COLO668 (cell line): ENCODE results near the gene CEL.
"Not testable (repeated sequence)": the region's sequence is repeated elsewhere in the genome, so short reads cannot be mapped to it uniquely, and the experiment has no call there.

ENCODE experiments used
- DNase-seq: peaks from one replicate; lab custom pipeline; 2025; ENCODE audit not compliant: unreplicated experiment; lab: John Stamatoyannopoulos, UW

CEL gene

DNA sequence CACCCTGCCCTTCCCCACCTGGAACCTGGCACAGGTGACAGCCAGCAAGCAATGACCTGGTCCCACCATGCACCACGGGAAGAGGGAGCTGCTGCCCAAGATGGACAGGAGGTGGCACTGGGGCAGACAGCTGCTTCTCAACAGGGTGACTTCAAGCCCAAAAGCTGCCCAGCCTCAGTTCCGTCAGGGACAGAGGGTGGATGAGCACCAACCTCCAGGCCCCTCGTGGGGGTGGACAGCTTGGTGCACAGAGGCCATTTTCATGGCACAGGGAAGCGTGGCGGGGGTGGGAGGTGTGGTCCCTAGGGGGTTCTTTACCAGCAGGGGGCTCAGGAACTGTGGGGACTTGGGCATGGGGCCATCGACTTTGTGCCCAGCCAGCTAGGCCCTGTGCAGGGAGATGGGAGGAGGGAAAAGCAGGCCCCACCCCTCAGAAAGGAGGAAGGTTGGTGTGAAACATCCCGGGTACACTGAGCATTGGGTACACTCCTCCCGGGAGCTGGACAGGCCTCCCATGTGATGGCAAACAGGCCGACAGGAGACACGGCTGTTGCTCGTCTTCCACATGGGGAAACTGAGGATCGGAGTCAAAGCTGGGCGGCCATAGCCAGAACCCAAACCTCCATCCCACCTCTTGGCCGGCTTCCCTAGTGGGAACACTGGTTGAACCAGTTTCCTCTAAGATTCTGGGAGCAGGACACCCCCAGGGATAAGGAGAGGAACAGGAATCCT is 1.9 kb downstream of the CEL start:
- no peak for DNase-seq

- DNase-seq, result no peak
Measured at GRCh38 chr9:133064241-133065069, 2.7 kb downstream of the CEL start.

- no peak for DNase-seq
Measured at GRCh38 chr9:133065070-133065388, 3.2 kb downstream of the CEL start.

DNA sequence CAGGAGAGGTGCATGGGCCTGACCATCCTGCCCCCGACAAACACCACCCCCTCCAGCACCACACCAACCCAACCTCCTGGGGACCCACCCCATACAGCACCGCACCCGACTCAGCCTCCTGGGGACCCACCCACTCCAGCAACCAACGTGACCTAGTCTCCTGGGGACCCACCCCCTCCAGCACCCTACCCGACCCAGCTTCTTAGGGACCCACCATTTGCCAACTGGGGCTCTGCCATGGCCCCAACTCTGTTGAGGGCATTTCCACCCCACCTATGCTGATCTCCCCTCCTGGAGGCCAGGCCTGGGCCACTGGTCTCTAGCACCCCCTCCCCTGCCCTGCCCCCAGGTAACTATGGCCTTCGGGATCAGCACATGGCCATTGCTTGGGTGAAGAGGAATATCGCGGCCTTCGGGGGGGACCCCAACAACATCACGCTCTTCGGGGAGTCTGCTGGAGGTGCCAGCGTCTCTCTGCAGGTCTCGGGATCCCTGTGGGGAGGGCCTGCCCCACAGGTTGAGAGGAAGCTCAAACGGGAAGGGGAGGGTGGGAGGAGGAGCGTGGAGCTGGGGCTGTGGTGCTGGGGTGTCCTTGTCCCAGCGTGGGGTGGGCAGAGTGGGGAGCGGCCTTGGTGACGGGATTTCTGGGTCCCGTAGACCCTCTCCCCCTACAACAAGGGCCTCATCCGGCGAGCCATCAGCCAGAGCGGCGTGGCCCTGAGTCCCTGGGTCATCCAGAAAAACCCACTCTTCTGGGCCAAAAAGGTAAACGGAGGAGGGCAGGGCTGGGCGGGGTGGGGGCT is 4.6 kb downstream of the CEL start:
- no peak for DNase-seq

DNA sequence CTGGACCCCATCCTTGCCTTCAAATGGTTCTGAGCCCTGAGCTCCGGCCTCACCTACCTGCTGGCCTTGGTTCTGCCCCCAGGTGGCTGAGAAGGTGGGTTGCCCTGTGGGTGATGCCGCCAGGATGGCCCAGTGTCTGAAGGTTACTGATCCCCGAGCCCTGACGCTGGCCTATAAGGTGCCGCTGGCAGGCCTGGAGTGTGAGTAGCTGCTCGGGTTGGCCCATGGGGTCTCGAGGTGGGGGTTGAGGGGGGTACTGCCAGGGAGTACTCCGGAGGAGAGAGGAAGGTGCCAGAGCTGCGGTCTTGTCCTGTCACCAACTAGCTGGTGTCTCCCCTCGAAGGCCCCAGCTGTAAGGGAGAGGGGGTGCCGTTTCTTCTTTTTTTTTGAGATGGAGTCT is 5.2 kb downstream of the CEL start:
- DNase-seq, result no peak

DNA sequence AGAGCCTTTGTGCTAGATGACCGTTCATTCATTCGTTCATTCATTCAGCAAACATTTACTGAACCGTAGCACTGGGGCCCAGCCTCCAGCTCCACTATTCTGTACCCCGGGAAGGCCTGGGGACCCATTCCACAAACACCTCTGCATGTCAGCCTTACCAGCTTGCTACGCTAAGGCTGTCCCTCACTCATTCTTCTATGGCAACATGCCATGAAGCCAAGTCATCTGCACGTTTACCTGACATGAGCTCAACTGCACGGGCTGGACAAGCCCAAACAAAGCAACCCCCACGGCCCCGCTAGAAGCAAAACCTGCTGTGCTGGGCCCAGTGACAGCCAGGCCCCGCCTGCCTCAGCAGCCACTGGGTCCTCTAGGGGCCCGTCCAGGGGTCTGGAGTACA is 6.0 kb downstream of the CEL start:
- DNase-seq, result no peak

GRCh38 chr9:133068431-133068830 is 6.7 kb downstream of the CEL start:
- DNase-seq, result not testable (repeated sequence)

- not testable (repeated sequence) for DNase-seq
Measured at GRCh38 chr9:133070500-133070961, 8.8 kb downstream of the CEL start.

- DNase-seq, result not testable (repeated sequence)
Measured at GRCh38 chr9:133070985-133071384, 9.2 kb downstream of the CEL start.

- DNase-seq, result no peak
Measured at GRCh38 chr9:133071484-133072150, 9.8 kb downstream of the CEL start.

GRCh38 chr9:133072210-133072609 is 10.4 kb downstream of the CEL start:
- not testable (repeated sequence) for DNase-seq

- no peak for DNase-seq
Measured at GRCh38 chr9:133073086-133074014, 11.6 kb downstream of the CEL start.

GRCh38 chr9:133074111-133074651 is 12.4 kb downstream of the CEL start:
- DNase-seq, result no peak

- no peak for DNase-seq
Measured at GRCh38 chr9:133075925-133076630, 14.3 kb downstream of the CEL start.

- DNase-seq, result no peak
Measured at GRCh38 chr9:133076691-133077090, 14.9 kb downstream of the CEL start.

DNA sequence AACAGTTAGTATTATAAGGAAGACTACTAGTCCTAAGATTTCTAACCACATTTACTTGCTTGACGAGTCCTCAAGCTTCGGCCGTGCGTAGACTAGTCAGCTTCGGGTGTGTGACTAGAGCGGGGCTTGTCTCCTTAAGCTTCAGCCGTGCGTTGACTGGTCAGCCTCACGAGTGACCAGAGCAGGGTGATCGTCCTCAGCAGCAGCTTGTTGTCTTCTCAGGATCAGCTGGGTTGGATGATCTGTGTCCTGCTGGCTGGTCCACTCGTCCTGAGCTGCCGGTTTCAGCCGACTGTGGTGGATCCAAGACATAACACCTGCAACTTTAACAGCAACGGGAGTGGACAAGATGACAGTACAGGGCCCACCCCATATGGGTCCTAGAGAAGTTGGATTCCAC is 16.7 kb downstream of the CEL start:
- no peak for DNase-seq

GRCh38 chr9:133080161-133080560 is 18.4 kb downstream of the CEL start:
- DNase-seq, result no peak

DNA sequence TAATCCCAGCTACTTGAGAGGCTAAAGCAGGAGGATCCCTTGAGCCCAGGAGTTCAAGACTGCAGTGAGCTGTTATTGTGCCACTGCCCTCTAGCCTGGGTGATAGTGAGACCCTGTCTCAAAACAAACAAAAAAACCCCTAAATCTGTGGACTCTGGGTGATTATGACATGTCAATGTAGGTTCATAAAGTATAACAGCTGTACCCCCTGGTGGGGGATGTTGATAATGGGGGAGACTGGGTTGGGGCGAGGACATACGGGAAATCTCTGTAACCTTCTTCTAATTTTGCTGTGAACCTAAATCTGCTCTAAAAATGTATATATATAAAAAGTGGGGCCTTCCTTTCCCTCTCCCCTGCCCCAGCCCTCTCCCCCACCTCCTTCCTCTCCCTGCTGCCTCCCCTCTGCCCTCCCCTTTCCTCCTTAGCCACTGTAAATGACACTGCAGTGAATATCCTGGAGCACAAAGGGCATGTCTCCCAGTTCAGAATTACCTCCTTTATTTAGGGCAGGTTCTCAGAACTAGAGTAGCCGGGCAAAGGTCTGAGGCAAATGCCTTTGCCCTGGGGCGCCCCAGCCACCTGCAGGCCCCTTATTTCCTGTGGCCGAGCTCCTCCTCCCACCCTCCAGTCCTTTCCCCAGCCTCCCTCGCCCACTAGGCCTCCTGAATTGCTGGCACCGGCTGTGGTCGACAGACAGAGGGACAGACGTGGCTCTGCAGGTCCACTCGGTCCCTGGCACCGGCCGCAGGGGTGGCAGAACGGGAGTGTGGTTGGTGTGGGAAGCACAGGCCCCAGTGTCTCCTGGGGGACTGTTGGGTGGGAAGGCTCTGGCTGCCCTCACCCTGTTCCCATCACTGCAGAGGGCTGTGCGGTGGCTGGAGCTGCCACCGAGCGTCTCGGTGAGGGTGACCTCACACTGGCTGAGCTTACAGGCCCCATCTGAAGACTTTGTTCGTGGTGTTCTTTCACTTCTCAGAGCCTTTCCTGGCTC is 19.3 kb downstream of the CEL start:
- DNase-seq, result not testable (repeated sequence)
